Progenitor cell of endocrine pancreas (in vitro differentiated cells): ENCODE measurements around the gene RFNG. TPM values are rescaled to one million over a fixed set of nuclear protein-coding genes. Genes with fewer than 3 reads are reported as not detected.

Experiments used
- DNase-seq: peaks from one replicate; pipeline ENCODE4 v3.0.0; 2021; ENCODE audit warnings: low spot score; ENCODE audit not compliant: unreplicated experiment
- H3K27ac Mint-ChIP-seq: 2 replicates; pipeline ENCODE4 v1.8.0; 2021; ENCODE audit warnings: mild to moderate bottlenecking, moderate library complexity, mixed read lengths
- H3K27me3 Mint-ChIP-seq: 2 replicates; pipeline ENCODE4 v1.8.0; 2021; ENCODE audit warnings: mixed read lengths
- H3K36me3 Mint-ChIP-seq: 2 replicates; pipeline ENCODE4 v1.8.0; 2022; ENCODE audit warnings: mixed read lengths; ENCODE audit not compliant: insufficient read depth
- H3K4me1 Mint-ChIP-seq: 2 replicates; pipeline ENCODE4 v1.8.0; 2021; ENCODE audit warnings: low read depth, mixed read lengths
- H3K4me3 Mint-ChIP-seq: 2 replicates; pipeline ENCODE4 v1.8.0; 2021; ENCODE audit warnings: low read depth, mild to moderate bottlenecking, moderate library complexity, mixed read lengths
- H3K9me3 Mint-ChIP-seq: 2 replicates; pipeline ENCODE4 v1.8.0; 2021; ENCODE audit warnings: low read depth, mixed read lengths
- CTCF ChIP-seq: fragments of 200-600 bp; sonication (generic); IDR thresholded peaks from one replicate; pipeline ENCODE4 v1.5.0; 2021; ENCODE audit warnings: antibody characterized with exemption, mild to moderate bottlenecking; ENCODE audit not compliant: unreplicated experiment
- total RNA-seq: library from RNA; stranded (reverse); gene quantifications from 2 replicates; pipeline ENCODE4 v1.2.1, GENCODE V29; 2021

RFNG gene
- total RNA-seq, 1 donor from 2014 or later: 65.5 TPM

- no peaks in the 10 kb centered on the region for H3K4me1 Mint-ChIP-seq
- no peaks in the 10 kb centered on the region for H3K27me3 Mint-ChIP-seq
Measured at GRCh38 chr17:82083533-82084359, 32.1 kb upstream of the RFNG start.

GRCh38 chr17:82083009-82083408 is 31.4 kb upstream of the RFNG start:
- Mint-ChIP-seq H3K36me3 (peaks cover 6% of the 10 kb centered on the region), H3K4me3 (no peak overlapping the region), H3K9me3 (no peaks in the 10 kb centered on the region), H3K27me3 (no peaks in the 10 kb centered on the region), H3K27ac (no peak overlapping the region), H3K4me1 (no peaks in the 10 kb centered on the region)
- DNase-seq: no peak
- no peak for TF ChIP-seq CTCF

More at GRCh38 chr17:82083533-82084359, 32.1 kb upstream of the RFNG start:
- no peak for DNase-seq
- no peak overlapping the region for H3K27ac Mint-ChIP-seq
- no peak overlapping the region for H3K4me3 Mint-ChIP-seq
- no peak for TF ChIP-seq CTCF
- H3K9me3 Mint-ChIP-seq: no peaks in the 10 kb centered on the region
- H3K36me3 Mint-ChIP-seq: peaks cover 3% of the 10 kb centered on the region

- Mint-ChIP-seq H3K4me3 (no peak overlapping the region), H3K27ac (no peak overlapping the region), H3K4me1 (no peaks in the 10 kb centered on the region), H3K27me3 (no peaks in the 10 kb centered on the region), H3K36me3 (peaks cover 6% of the 10 kb centered on the region), H3K9me3 (no peaks in the 10 kb centered on the region)
- TF ChIP-seq CTCF: no peak
- no peak for DNase-seq
Measured at GRCh38 chr17:82082456-82082855, 30.8 kb upstream of the RFNG start.

GRCh38 chr17:82081966-82082365 is 30.4 kb upstream of the RFNG start:
- Mint-ChIP-seq H3K27ac (no peak overlapping the region), H3K4me1 (no peaks in the 10 kb centered on the region), H3K4me3 (no peak overlapping the region), H3K36me3 (peaks cover 6% of the 10 kb centered on the region), H3K27me3 (no peaks in the 10 kb centered on the region), H3K9me3 (no peaks in the 10 kb centered on the region)
- no peak for TF ChIP-seq CTCF
- DNase-seq: no peak

- DNase-seq: no peak
- Mint-ChIP-seq H3K4me1 (no peaks in the 10 kb centered on the region), H3K36me3 (peaks cover 6% of the 10 kb centered on the region), H3K4me3 (no peak overlapping the region), H3K27me3 (no peaks in the 10 kb centered on the region), H3K27ac (no peak overlapping the region), H3K9me3 (no peaks in the 10 kb centered on the region)
- no peak for TF ChIP-seq CTCF
Measured at GRCh38 chr17:82081546-82081945, 29.9 kb upstream of the RFNG start.
